Smooth muscle cell of the brain vasculature (primary cell): ENCODE data around the gene VPS13C.

ENCODE experiments used
- DNase-seq: peaks from one replicate; pipeline ENCODE4 v3.0.0-alpha.2; 2012; ENCODE audit warnings: low read depth, low spot score

The VPS13C gene

GRCh38 chr15:61856295-61856694 lies 204.0 kb downstream of the VPS13C start:
- no peak for DNase-seq

- DNase-seq = no peak
Measured at GRCh38 chr15:61853195-61853594, 207.1 kb downstream of the VPS13C start.

GRCh38 chr15:61851955-61852354 lies 208.3 kb downstream of the VPS13C start:
- no peak for DNase-seq

GRCh38 chr15:61849447-61849846 lies 210.8 kb downstream of the VPS13C start:
- no peak for DNase-seq

GRCh38 chr15:61841466-61841865 lies 218.8 kb downstream of the VPS13C start:
- no peak for DNase-seq

DNA sequence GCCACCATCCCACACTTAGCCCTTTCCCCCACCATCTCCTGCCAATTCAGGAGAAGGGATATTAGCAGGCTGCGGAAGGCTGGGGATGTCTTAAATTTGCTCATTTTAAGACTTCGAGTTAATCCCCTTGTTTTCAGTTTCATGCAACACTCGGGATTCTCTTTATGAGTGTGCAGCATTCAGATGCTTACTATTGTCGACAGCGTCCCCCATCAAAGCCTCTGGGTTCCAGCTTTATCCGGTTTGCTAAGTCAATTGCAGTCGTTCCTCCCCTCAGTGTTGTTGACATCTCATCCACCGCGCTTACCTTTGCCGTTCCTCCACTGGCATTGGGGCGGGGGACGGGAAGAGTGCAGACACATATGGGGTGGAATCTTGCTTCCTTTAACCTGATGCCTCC lies 220.2 kb downstream of the VPS13C start:
- no peak for DNase-seq

- DNase-seq = no peak
Measured at GRCh38 chr15:61839546-61839945, 220.7 kb downstream of the VPS13C start.

GRCh38 chr15:61835496-61836106 lies 224.6 kb downstream of the VPS13C start:
- DNase-seq = no peak

GRCh38 chr15:61835029-61835428 lies 225.2 kb downstream of the VPS13C start:
- DNase-seq = no peak

DNA sequence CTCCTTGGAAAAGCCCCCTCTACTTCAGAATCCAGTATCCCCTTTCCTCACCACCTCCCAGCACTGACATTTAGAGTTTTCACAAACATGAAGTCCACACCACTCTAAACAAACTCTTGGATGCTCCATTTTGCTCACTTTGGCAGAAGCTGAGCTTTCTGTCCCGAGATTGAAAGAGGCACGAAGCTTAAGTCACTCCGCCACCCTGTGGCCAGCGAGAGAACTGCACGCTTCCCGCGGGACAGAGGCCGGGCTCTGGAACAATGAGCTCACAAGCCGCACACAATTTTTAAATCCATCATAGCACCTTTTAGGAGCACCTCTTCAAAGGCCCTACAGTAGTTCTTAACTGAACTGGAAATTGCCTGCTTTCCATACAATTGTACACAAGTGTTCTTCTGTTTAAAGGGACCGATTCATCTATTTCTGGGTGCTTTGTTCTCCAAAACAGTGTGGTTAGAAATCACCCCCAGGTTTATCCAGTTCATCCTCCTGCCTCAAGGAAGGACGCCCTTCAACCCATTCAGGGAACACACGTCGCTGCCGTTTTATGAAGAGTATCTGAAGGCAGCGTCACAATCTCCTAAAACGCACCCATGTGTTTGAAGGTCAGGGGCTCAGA lies 226.1 kb downstream of the VPS13C start:
- peak; percentile 79 for DNase-seq

DNA sequence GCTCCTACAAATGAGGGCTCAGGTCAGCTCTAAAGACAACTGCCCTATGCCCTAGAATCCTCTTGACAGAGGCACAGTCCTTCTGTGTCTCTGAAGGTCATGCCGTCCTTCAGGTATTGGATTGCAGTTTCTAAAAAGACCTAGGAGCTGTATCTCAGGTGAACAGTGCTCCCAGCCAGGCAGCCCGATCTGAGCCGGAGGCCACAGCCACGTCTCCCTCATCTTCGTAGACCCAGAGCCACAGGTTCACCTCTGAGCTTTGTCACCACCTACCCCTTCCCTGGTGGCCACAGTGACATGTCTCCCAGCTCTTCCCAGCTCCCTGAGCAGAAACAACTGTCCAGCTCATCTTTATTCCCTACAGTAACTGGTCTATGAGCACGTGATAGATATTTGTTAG lies 228.0 kb downstream of the VPS13C start:
- no peak for DNase-seq

GRCh38 chr15:61831505-61831921 lies 228.7 kb downstream of the VPS13C start:
- no peak for DNase-seq

DNA sequence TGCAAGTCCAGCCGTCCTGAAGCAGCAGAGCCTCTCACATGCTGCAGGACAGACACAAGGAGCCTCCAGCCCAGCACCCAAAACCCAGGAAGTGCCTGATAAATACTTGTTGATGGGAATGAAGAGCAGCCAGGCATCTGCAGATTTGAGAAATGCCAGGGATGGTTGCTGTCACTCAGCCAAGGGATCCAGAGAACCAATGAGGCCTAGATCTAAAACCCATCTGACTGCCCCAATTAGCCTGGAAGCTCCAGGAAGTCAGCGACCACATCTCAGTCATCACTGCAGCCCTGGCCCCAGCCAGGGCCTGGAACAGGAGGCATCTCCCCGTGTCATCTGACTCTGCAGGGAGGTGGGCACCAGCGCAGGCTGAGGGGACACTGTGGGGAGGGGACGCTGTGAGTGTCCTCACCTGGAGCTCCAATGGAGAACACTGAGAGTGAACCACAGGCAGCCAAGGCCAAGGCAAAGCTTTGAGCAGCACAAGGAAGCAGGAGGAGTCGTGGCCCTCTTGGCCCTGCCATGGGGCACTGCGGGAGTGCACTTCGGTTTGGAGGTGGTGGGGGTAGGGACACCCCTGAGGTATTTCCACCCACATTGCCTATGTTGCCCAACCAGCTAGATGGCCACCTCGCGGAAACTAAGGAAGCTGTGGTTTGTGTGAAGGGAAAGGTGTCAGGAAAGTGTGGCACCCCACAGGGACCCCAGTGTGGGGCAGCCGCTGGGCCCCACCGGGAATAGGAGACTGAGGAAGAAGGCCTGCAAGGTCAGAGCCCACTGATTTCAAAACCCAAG lies 229.5 kb downstream of the VPS13C start:
- DNase-seq = no peak

DNA sequence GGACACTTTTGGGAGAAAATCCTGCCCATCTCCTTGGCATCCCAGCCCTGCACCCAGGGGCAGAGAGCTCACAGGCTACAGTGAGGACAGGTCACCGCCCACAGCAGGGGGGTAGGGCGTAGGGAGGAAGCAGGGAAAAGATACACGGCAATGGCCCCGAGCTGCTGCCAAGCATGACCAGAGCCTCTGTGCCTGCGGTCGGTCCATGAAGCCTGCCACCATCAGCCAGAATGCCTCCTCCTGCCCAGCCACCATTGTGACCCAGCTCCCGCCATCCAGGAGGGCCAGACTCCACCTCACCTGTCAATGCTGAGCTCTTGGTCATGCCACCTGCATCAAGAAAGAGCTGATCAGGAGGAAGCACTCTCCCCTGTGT lies 230.7 kb downstream of the VPS13C start:
- no peak for DNase-seq

DNA sequence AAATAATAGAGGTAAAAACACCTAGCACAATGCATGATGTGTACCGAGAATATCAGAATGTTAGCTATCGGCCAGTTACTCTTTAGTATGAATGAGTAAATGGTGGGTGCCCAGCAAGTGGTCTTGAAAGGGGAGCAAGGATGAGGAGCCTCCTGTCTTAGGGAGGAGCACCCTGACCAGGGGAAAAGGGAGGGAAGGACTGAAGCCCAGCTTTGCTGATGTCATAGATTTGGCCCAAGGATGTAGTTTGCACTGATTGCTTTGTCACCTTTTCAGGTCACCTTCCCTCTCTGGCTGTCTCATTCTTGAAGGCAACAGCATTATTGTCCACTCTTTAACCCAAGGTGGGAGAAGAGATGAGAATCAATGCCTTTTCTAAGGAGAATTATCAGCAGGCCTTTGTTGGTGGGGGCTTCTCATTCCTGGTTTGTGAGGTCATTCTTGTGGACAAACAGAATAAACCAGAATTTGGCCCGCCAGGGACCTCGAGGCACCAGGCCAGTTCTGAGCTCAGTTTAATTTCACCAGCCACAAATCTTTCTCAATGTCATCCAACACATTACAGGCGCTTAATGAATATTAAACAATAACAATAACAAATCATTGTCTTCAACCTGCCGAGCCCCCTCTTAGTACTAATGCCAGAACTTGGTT lies 231.3 kb downstream of the VPS13C start:
- no peak for DNase-seq

GRCh38 chr15:61828008-61828407 lies 232.2 kb downstream of the VPS13C start:
- no peak for DNase-seq

- DNase-seq = no peak
Measured at GRCh38 chr15:61827131-61827530, 233.1 kb downstream of the VPS13C start.

- DNase-seq = no peak
Measured at GRCh38 chr15:61824291-61824690, 236.0 kb downstream of the VPS13C start.

DNA sequence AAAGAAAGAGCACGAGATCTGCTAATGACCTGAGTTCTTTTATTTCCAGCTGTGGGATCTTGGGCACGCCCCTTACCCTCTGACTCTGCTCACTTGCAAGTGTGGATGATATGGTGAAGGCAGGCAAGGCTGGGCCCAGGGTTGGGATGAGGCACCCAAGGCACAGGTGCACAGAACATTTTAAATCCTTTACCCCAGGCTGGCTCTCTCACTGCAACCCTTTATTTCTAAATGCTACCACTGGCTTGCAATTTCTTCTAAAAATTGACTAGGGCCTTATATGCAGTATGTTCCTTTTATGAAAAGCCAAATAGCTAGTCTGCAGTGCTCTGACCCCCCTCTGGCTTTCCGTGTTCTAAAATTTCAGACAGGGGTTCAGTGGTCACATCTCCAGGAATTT lies 237.7 kb downstream of the VPS13C start:
- no peak for DNase-seq

DNA sequence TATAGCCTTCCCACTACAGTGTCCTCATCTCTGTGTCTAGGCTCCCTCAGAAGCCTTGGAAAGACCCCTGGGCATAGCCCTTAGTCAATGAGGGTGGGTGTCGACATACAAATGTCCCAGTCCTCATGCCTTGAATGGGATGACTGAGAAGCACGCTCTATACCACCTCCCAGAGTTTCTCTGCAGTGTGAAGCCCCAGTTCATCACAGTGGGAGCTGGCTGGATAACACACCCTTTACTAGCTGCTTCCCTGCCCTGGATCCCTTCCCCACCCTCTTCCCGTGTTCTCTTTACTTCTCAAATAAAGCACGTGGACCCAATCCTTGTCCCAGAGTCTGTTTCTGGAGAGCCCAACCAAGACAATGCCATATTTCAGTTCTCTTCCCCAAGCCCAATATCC lies 239.3 kb downstream of the VPS13C start:
- no peak for DNase-seq

DNA sequence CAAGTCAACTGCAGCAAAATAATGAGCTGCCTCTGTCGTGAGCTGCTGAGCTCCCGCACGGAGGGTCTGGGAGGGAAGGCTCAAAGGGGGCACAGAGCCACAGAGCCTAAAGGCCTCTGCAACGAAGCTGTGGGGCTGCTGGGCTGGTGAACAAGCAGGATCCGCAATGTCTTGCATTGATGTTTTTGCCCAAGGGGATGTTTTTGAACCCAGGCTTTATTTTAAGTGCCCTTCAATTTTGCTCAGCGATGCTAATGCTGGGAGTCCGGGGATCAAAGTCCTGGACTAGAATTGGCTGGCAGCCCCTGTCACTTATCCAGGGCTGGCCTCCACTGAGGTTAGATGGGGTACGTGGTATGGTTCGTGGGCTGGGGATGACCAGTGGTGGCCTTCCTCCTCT lies 240.0 kb downstream of the VPS13C start:
- no peak for DNase-seq

- DNase-seq = no peak
Measured at GRCh38 chr15:61819386-61819785, 240.9 kb downstream of the VPS13C start.
